ENCODE results near the gene KLHL42. TPM values are rescaled to one million over a fixed set of nuclear protein-coding genes. Genes with fewer than 3 reads are reported as not detected.
"Not testable (repeated sequence)": the region's sequence is repeated elsewhere in the genome, so short reads cannot be mapped to it uniquely, and the experiment has no call there.

KLHL42 gene
- total RNA-seq, 1 donor from 2014 or later: 37.2 TPM

DNA sequence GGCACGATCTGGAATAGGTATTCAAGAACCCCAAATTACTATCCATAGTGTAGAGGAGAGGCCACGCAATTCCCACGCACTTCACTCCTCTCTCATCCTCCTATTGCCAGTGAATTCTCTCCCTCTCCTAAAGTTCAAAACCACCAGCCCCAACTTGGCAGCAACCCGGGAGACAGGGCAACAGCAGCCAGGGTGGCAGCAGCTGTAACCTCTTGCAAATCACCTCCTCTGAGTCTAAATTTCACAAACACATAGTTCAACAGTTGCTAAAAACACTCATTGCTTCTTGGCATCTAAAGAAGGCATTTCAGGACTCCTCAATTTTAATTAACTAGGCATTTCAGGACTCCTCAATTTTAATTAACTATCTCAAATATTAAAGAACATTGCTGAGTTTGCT, 37.7 kb downstream of the KLHL42 start:
- DNase-seq (ENCODE audit: low spot score): no peak

DNA sequence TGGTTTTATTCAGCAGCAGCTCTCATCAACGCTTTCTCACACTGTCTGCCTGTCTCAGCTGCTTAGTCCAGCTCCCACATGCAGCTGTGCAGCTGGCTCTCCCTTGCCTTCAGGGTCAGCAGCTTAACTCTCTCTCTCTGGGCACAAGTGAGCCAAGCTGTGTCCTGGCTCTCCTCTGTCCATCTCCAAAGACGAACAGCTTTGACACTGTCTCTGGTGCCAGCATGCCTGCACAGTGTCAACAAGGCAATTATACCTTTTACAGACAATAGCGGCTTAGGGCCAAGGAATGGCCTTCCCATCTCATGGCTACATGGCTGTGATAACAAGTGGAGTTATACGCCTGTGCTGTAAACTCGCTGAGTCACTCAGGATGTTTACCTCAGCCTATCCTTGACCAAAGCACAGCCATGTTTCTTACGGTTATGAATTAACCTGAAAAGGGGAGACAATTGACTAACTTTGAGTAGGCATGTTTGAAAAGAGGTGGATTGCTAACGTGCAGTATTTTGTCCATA, 38.4 kb downstream of the KLHL42 start:
- DNase-seq (ENCODE audit: low spot score): peak; percentile 10

GRCh38 chr12:27820564-27820963, 40.5 kb downstream of the KLHL42 start:
- no peak for DNase-seq (ENCODE audit: low spot score)

DNA sequence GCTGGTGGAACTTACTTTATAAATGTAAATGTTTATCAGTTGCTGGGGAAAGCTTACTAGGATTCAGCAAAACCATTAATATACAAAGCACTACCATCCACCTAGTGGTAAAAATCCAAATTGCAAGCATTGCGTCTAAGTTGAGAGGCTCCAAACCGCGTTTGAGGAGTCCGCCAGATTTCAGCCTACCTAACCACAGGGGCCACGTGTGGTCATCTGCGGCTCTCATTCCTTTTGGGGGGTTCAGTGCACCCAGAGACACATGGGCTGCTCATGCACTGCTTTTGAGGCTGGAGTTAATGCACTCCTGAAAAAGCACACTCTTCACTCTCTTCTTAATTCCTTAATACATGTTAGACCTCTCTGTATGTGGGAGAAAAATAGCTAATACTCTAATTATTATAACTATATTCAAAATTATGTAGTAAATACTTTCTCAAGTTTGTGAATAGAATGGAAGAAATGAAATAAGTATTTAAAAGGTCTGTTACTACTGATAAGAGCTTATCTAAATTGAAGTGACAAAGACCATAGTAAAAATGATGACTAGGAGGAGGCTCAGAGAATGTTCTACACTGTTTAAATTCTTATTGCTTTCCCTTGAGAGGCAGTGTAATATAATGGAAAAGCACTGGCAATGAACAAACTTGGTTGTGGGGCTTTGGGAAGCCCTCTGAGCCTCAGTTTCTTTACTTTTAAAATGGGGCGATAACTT, 41.4 kb downstream of the KLHL42 start:
- peak; percentile 51 for DNase-seq (ENCODE audit: low spot score)

DNA sequence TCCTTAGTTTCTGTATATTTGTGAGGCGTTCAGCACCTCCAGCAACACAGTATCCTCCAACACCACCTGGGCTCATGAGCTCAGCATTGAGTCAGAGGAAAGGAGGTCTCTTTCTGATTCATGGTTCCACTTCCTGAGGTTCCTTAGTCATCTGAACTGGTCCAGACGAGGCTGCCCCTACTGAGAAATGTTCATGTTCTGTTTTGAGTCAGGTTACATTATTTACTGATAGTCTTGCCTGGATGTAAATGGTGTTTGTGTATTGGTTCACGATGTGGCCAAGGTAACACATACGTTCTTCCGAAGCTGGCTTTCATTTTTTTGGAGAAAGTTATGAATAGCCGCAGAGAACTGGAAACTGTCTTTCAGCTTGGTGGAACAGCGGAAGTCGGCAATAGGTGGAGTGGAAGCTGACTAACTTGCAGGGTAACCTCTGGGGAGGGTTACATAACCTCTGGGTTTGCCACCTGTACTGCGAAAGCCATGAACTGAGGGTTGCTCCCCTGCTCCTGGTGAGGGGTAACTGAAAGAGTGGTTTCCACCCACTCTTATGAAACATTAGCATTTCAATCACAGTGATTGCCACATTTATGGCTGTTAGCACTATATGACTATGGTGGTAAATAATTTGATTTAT, 42.2 kb downstream of the KLHL42 start:
- no peak for DNase-seq (ENCODE audit: low spot score)

DNA sequence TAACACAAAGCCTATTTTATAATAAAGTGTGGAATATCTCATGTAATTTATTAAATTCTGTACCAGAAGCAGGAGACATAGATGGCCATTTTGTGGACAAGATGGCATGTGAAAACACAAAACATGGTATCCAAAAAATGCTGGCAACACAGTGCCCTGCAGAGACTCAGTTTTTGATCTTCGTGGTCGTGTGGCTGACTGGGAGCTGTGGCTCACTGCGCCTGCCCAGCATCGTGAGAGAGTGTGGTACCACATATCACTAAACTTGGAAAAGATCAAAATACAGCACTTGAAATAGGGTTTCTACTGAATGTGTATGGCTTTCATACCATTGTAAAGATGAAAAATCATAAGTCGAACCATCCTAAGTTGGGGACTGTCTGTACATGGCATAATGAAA, 43.0 kb downstream of the KLHL42 start:
- no peak for DNase-seq (ENCODE audit: low spot score)

GRCh38 chr12:27824126-27824842, 44.3 kb downstream of the KLHL42 start:
- DNase-seq (ENCODE audit: low spot score): no peak

- no peak for DNase-seq (ENCODE audit: low spot score)
Observed at GRCh38 chr12:27826076-27826475, 46.0 kb downstream of the KLHL42 start.

- DNase-seq (ENCODE audit: low spot score): no peak
Observed at GRCh38 chr12:27828196-27828595, 48.2 kb downstream of the KLHL42 start.

- no peak for DNase-seq (ENCODE audit: low spot score)
Observed at GRCh38 chr12:27838543-27839185, 58.6 kb downstream of the KLHL42 start.

DNA sequence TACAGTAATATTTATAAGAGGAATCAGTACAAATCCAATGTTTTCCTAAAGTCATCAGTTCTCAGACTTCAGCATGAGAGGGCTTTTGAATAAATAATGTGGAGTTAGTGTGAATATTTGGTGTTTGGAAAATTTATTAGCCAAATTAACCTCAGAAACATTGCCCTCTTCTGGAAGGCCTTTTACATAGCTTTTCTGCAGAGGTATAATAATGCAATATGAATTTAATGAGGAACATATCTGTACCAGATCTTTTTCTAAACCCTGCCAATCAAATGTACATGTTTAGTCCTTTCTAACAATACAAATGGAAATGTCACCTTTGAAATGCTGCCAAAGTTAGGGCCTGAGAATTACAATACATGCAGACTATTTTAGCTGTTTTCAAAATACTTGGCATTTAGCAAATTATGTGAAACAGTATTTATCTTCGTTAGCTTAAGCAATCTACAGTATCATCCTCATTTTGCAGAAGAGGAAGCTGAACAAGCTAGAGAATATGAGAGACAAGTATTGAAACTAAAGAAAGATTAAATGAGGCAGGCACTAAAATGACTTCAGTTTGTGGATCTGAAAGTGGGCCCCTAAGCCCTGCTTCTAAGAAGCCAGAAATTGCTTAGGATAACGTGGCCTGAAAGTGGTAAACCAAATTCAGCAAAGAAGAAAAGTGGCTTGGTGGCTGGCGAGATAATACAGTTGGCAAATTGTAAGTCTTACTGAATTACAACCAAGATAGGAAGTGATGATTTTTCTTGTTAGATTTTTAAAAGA, 60.4 kb downstream of the KLHL42 start:
- no peak for DNase-seq (ENCODE audit: low spot score)

GRCh38 chr12:27841392-27841882, 61.4 kb downstream of the KLHL42 start:
- DNase-seq (ENCODE audit: low spot score): no peak

- no peak for DNase-seq (ENCODE audit: low spot score)
Observed at GRCh38 chr12:27843714-27844245, 63.7 kb downstream of the KLHL42 start.

GRCh38 chr12:27844366-27845090, 64.5 kb downstream of the KLHL42 start:
- no peak for DNase-seq (ENCODE audit: low spot score)

- no peak for DNase-seq (ENCODE audit: low spot score)
Observed at GRCh38 chr12:27845187-27845586, 65.2 kb downstream of the KLHL42 start.

GRCh38 chr12:27845706-27846105, 65.7 kb downstream of the KLHL42 start:
- DNase-seq (ENCODE audit: low spot score): not testable (repeated sequence)

DNA sequence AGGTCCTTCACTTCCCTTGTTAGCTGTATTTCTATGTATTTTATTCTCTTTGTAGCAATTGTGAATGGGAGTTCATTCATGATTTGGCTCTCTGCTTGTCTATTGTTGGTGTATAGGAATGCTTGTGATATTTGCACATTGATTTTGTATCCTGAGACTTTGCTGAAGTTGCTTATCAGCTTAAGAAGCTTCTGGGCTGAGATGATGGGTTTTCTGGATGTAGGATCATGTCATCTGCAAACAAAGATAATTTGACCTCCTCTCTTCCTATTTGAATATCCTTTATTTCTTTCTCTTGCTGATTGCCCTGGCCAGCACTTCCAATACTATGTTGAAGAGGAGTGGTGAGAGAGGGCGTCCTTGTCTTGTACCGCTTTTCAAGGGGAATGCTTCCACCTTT, 67.3 kb downstream of the KLHL42 start:
- DNase-seq (ENCODE audit: low spot score): not testable (repeated sequence)

- no peak for DNase-seq (ENCODE audit: low spot score)
Observed at GRCh38 chr12:27851311-27851710, 71.3 kb downstream of the KLHL42 start.

GRCh38 chr12:27852117-27852516, 72.1 kb downstream of the KLHL42 start:
- DNase-seq (ENCODE audit: low spot score): no peak
